Neural progenitor cell (in vitro differentiated cells): ENCODE results near the gene FHDC1. TPM values are rescaled to one million over a fixed set of nuclear protein-coding genes. Genes with fewer than 3 reads are reported as not detected.

Experiments used
- DNase-seq: peaks from one replicate; pipeline ENCODE4 v3.0.0-alpha.2; 2016; ENCODE audit warnings: low spot score
- H2AFZ ChIP-seq: fragments of 200-600 bp; sonication (generic); replicated peaks from 2 replicates; pipeline ENCODE4 v1.6.1; 2016; ENCODE audit warnings: antibody characterized with exemption
- H3F3A ChIP-seq: fragments of 200-600 bp; sonication (generic); 2 replicates; pipeline ENCODE4 v1.6.1; 2016; ENCODE audit warnings: antibody characterized with exemption, low read depth
- H3K27ac ChIP-seq: fragments of 200-600 bp; sonication (generic); 2 replicates; pipeline ENCODE4 v1.5.1; 2016; ENCODE audit warnings: mild to moderate bottlenecking
- H3K27me3 ChIP-seq: fragments of 200-600 bp; sonication (generic); 2 replicates; pipeline ENCODE4 v1.6.1; 2016; ENCODE audit warnings: mild to moderate bottlenecking, moderate library complexity
- H3K36me3 ChIP-seq: fragments of 200-600 bp; sonication (generic); 2 replicates; pipeline ENCODE4 v1.5.1; 2016
- H3K4me1 ChIP-seq: fragments of 200-600 bp; sonication (generic); 2 replicates; pipeline ENCODE4 v1.6.1; 2016; ENCODE audit warnings: mixed run types
- H3K4me2 ChIP-seq: fragments of 200-600 bp; sonication (generic); 2 replicates; pipeline ENCODE4 v1.6.1; 2016
- H3K4me3 ChIP-seq: fragments of 200-600 bp; sonication (generic); 2 replicates; pipeline ENCODE4 v1.5.1; 2016
- H3K79me2 ChIP-seq: fragments of 200-600 bp; sonication (generic); 2 replicates; pipeline ENCODE4 v1.6.1; 2016; ENCODE audit warnings: low read depth
- H3K9ac ChIP-seq: fragments of 200-600 bp; sonication (generic); 2 replicates; pipeline ENCODE4 v1.6.1; 2016
- H3K9me3 ChIP-seq: fragments of 200-600 bp; sonication (generic); 2 replicates; pipeline ENCODE4 v1.5.1; 2016; ENCODE audit warnings: low read depth
- H4K20me1 ChIP-seq: fragments of 200-600 bp; sonication (generic); 2 replicates; pipeline ENCODE4 v1.6.1; 2016; ENCODE audit warnings: low read depth
- H3K27ac Mint-ChIP-seq: 3 replicates; pipeline ENCODE4 v1.8.0; 2021; ENCODE audit warnings: mixed read lengths
- H3K27me3 Mint-ChIP-seq: 2 replicates; pipeline ENCODE4 v1.8.0; 2022; ENCODE audit warnings: low read depth, mild to moderate bottlenecking, inconsistent platforms, moderate library complexity, mixed read lengths; ENCODE audit not compliant: insufficient read depth
- H3K36me3 Mint-ChIP-seq: 3 replicates; pipeline ENCODE4 v1.8.0; 2021; ENCODE audit warnings: mixed read lengths
- H3K4me1 Mint-ChIP-seq: 3 replicates; pipeline ENCODE4 v1.8.0; 2021; ENCODE audit warnings: mixed read lengths
- H3K4me3 Mint-ChIP-seq: 3 replicates; pipeline ENCODE4 v1.8.0; 2021; ENCODE audit warnings: mild to moderate bottlenecking, moderate library complexity, mixed read lengths
- H3K9me3 Mint-ChIP-seq: 3 replicates; pipeline ENCODE4 v1.8.0; 2020; ENCODE audit warnings: mixed read lengths
- CTCF ChIP-seq: fragments of 200-600 bp; sonication (generic); IDR thresholded peaks from 2 replicates; pipeline ENCODE4 v1.5.1; 2017; ENCODE audit warnings: antibody characterized with exemption, mild to moderate bottlenecking
- EZH2 ChIP-seq: fragments of 200-600 bp; sonication (generic); IDR thresholded peaks from 2 replicates; pipeline ENCODE4 v1.6.1; 2017; ENCODE audit warnings: antibody characterized with exemption, mild to moderate bottlenecking, moderate library complexity
- EZH2phosphoT487 ChIP-seq: fragments of 200-600 bp; sonication (generic); IDR thresholded peaks from 2 replicates; pipeline ENCODE4 v1.6.1; 2017; ENCODE audit warnings: antibody characterized with exemption
- total RNA-seq: library from RNA; depleted of rRNA; stranded (reverse); fragments of >200 nt; gene quantifications from 2 replicates; pipeline ENCODE4 v1.2.3, GENCODE V29; 2015; ENCODE audit warnings: low replicate concordance

FHDC1 gene
- total RNA-seq, 1 donor from 2014 or later: 3.0 TPM

- no peaks in the 10 kb centered on the region for H3K79me2 ChIP-seq
- no peaks in the 10 kb centered on the region for H3K36me3 ChIP-seq
- H2AFZ ChIP-seq: no peak overlapping the region
- no peak overlapping the region for H3K4me3 Mint-ChIP-seq
- H3K4me1 Mint-ChIP-seq: peaks cover 36% of the 10 kb centered on the region
- TF ChIP-seq CTCF: no peak
- TF ChIP-seq EZH2phosphoT487: no peak
- TF ChIP-seq EZH2: no peak
- no peaks in the 10 kb centered on the region for H3K27me3 ChIP-seq
- no peaks in the 10 kb centered on the region for H3K9me3 Mint-ChIP-seq
- DNase-seq: no peak
- no peak overlapping the region for H3K27ac Mint-ChIP-seq
- H3F3A ChIP-seq: no peaks in the 10 kb centered on the region
- no peak overlapping the region for H3K4me2 ChIP-seq
- H3K9ac ChIP-seq: no peak overlapping the region
- peaks cover 2% of the 10 kb centered on the region for H3K36me3 Mint-ChIP-seq
- H3K4me3 ChIP-seq: no peak overlapping the region
- peaks cover 6% of the 10 kb centered on the region for H3K4me1 ChIP-seq
- H4K20me1 ChIP-seq: no peaks in the 10 kb centered on the region
- no peak overlapping the region for H3K27ac ChIP-seq
- no peaks in the 10 kb centered on the region for H3K9me3 ChIP-seq
- no peaks in the 10 kb centered on the region for H3K27me3 Mint-ChIP-seq
These were observed 28.2 kb downstream of the FHDC1 start for GRCh38 chr4:152964335-152964734.

GRCh38 chr4:152965611-152966010 is 29.5 kb downstream of the FHDC1 start:
- H3K4me1 ChIP-seq: peaks cover 6% of the 10 kb centered on the region
- H3K4me1 Mint-ChIP-seq: peaks cover 36% of the 10 kb centered on the region
- no peaks in the 10 kb centered on the region for H3K79me2 ChIP-seq
- H4K20me1 ChIP-seq: no peaks in the 10 kb centered on the region
- no peak overlapping the region for H3K27ac Mint-ChIP-seq
- H3K27me3 ChIP-seq: no peaks in the 10 kb centered on the region
- no peak overlapping the region for H2AFZ ChIP-seq
- no peak overlapping the region for H3K4me3 ChIP-seq
- no peaks in the 10 kb centered on the region for H3K9me3 Mint-ChIP-seq
- H3K9ac ChIP-seq: no peak overlapping the region
- H3K27me3 Mint-ChIP-seq: no peaks in the 10 kb centered on the region
- no peak for TF ChIP-seq EZH2
- TF ChIP-seq CTCF: no peak
- no peak for TF ChIP-seq EZH2phosphoT487
- no peaks in the 10 kb centered on the region for H3K36me3 ChIP-seq
- DNase-seq: no peak
- no peak overlapping the region for H3K4me2 ChIP-seq
- H3K9me3 ChIP-seq: no peaks in the 10 kb centered on the region
- peaks cover 3% of the 10 kb centered on the region for H3K36me3 Mint-ChIP-seq
- H3F3A ChIP-seq: no peaks in the 10 kb centered on the region
- H3K4me3 Mint-ChIP-seq: no peak overlapping the region
- H3K27ac ChIP-seq: no peak overlapping the region

GRCh38 chr4:152967907-152968306 is 31.8 kb downstream of the FHDC1 start:
- Mint-ChIP-seq H3K27ac (no peak overlapping the region), H3K9me3 (no peaks in the 10 kb centered on the region), H3K36me3 (peaks cover 9% of the 10 kb centered on the region)

More at GRCh38 chr4:152967907-152968306, 31.8 kb downstream of the FHDC1 start:
- DNase-seq: no peak
- Histone ChIP-seq H2AFZ (no peak overlapping the region), H3K36me3 (no peaks in the 10 kb centered on the region), H3K9ac (no peak overlapping the region), H3K27me3 (no peaks in the 10 kb centered on the region), H3K4me2 (no peak overlapping the region), H3K4me3 (no peak overlapping the region), H3K9me3 (no peaks in the 10 kb centered on the region), H3K79me2 (no peaks in the 10 kb centered on the region), H3F3A (no peaks in the 10 kb centered on the region), H3K27ac (no peak overlapping the region), H3K4me1 (peaks cover 6% of the 10 kb centered on the region), H4K20me1 (no peaks in the 10 kb centered on the region)
- no peak overlapping the region for H3K4me3 Mint-ChIP-seq
- peaks cover 2% of the 10 kb centered on the region for H3K27me3 Mint-ChIP-seq
- H3K4me1 Mint-ChIP-seq: peaks cover 19% of the 10 kb centered on the region
- no peak for TF ChIP-seq CTCF
- TF ChIP-seq EZH2phosphoT487: no peak
- no peak for TF ChIP-seq EZH2
